Coronary artery (tissue), 2 donors: ENCODE results near the gene PCF11.

Source experiments
- DNase-seq: peaks from one replicate; pipeline ENCODE4 v3.0.0-alpha.2; 2017; ENCODE audit warnings: low spot score
- H3K27ac ChIP-seq, 2 donors: fragments of 200-600 bp; sonication (generic); one replicate each; pipeline ENCODE4 v1.5.1; 2016 to 2019
- H3K4me3 ChIP-seq: fragments of 200-600 bp; sonication (generic); 2 replicates; pipeline ENCODE4 v1.5.1; 2016; ENCODE audit warnings: mild to moderate bottlenecking, moderate library complexity
- CTCF ChIP-seq: fragments of 200-600 bp; sonication (generic); IDR thresholded peaks from one replicate; pipeline ENCODE4 v1.5.1; 2019; ENCODE audit warnings: antibody characterized with exemption

Gene PCF11

DNA sequence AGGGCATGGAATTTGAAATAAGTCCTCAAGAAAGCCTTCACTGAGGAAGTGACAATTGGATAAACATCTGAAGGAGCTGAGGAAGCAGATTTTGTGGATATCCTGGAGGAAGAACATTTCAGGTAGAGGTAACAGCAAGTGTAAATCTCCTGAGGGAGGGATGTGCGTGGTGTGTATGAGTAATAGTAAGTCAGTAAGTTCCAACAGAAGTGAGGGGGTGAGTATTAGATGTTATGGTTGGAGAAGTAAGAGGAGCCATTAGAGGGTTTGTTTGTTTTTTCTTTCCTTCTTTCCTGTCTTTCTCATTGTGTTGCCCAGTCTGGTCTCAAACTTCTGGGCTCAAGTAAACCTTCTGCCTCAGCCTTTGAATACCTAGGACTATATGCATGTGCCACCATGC, 65.6 kb downstream of the PCF11 start:
- no peak for TF ChIP-seq CTCF
- Histone ChIP-seq H3K4me3 (no peak overlapping the region), H3K27ac (no peak overlapping the region)
- DNase-seq: no peak

GRCh38 chr11:83223457-83223856, 66.5 kb downstream of the PCF11 start:
- no peak overlapping the region for H3K27ac ChIP-seq
- no peak for TF ChIP-seq CTCF
- DNase-seq: no peak
- no peak overlapping the region for H3K4me3 ChIP-seq

GRCh38 chr11:83235825-83236224, 78.9 kb downstream of the PCF11 start:
- H3K27ac ChIP-seq: no peak overlapping the region
- no peak for TF ChIP-seq CTCF
- no peak overlapping the region for H3K4me3 ChIP-seq
- DNase-seq: no peak
